CD4-positive, alpha-beta T cell treated with Interleukin-15 for 1 hour (primary cell): ENCODE measurements around the gene FER.
"Not testable (repeated sequence)": the region's sequence is repeated elsewhere in the genome, so short reads cannot be mapped to it uniquely, and the experiment has no call there.

Experiments
- DNase-seq: peaks from one replicate; pipeline ENCODE4 v3.0.0-alpha.2; 2020

FER gene

DNA sequence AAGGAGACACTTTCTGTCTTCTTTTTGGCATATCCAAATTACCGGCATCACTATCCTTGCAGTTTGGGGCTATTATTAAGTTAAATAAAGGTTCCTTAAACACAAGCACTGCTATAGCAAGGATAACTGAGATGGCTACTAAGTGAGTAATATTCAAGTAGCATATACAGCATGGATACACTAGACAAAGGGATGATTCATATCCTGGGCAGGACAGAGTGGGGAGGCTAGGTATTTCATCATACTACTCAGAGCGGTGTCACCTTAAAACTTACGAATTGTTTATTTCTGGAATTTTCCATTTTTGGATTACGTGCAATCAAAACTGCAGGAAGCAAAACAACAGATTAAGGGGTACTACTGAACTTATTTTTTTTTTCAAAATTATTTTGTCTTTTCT lies 54.1 kb downstream of the FER start:
- DNase-seq = no peak

DNA sequence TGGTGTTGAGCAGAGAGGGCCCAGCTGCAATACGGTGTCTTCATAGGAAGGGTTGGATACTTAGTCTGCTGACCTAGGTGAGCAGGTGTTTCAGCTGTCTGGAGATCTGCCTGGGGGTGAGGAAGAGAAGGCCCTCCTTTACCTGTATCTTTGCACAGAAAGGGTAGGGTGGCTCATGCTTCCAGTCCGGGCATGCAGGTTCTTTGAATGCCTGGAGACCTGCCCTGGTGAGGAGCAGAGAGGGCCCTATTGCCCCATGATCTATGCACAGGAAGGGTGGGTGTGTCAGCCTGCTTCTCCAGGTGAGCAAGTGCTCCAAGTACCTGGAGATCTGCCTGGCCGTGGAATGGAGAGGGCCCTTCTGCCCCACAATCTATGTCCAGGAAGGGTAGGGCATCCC lies 63.0 kb downstream of the FER start:
- no peak for DNase-seq

DNA sequence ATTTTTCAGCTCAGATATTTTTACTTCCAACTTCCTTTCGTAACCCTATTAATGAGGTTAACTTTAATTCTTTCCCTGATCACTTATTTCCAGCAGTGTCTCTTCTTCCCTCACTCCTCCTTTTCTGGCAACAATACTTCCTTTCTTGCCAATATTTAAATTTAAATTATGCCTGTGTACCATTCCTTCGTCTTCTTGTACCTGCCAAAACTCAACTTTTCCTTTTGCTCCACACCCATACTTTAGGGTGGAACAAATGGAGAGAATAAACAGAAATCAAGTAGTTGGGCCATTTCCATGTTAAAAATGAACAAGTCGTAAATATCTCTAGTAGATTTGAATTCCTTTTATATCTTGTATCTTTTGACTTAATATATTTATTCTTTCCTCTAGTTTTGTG lies 66.0 kb downstream of the FER start:
- DNase-seq = no peak

DNA sequence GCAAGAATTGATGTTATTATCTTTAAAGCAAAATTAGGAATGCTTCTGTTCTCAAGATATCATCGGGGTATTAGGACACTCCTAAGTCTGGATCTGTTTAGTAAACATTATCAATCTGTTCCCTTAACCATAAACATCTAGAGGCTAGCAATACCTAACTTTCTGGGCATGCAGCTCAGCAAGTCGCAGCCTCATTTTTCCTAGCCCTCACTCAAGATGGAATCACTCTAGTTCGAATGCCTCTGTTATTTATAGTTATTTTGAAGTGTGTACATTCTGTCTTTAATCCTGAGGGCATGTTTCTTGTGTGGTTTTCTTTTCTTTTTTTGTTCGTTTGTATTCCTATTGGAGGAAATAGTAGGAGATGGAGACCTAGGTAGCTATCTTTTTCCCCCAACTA lies 66.9 kb downstream of the FER start:
- DNase-seq = no peak

DNA sequence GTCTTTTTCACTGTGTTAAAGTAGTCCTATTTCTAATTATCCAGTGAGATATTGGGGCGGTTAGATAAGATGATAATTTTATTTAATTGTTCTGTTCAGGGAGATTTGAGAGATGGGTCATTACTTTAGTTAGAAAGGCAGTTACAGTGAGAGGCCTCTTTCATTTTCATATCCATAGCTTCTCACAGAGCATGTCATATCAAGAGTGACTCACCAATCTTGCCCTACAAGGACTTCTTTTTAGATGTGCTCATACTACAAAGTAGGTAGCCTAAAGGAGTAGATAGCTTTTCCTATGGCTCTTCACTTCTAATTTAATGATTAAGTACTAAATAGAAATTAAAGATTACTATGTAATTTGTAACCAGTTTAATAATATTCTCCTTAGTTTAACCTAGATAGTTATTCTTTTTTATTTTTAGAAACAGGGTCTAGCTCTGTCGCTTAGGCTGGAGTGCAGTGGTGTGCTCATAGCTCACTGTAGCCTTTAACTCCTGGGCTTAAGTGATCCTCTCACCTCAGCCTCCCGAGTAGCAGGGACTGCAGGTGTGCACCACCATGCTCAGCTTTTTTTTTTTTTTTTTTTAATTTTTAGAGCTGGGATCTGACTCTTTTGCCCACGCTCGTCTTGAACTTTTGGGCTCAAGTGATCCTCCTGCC lies 71.0 kb downstream of the FER start:
- no peak for DNase-seq

DNA sequence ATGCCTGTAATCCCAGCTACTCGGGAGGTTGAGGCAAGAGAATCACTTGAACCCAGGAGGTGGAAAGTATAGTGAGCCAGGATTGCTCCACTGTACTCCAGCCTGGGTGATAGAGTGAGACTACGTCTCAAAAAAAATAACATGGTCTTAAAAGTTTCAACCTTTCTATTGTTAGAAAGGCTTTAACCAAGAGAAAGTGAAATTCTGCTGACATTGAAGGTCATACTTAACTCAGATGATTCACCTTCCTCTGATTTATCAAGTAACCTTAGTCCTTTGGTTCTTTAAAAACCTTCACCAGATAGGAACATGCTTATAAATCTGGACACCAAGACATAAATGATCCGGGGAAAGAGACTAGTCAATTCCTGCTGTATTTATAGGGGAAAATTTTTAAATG lies 73.3 kb downstream of the FER start:
- DNase-seq = no peak

DNA sequence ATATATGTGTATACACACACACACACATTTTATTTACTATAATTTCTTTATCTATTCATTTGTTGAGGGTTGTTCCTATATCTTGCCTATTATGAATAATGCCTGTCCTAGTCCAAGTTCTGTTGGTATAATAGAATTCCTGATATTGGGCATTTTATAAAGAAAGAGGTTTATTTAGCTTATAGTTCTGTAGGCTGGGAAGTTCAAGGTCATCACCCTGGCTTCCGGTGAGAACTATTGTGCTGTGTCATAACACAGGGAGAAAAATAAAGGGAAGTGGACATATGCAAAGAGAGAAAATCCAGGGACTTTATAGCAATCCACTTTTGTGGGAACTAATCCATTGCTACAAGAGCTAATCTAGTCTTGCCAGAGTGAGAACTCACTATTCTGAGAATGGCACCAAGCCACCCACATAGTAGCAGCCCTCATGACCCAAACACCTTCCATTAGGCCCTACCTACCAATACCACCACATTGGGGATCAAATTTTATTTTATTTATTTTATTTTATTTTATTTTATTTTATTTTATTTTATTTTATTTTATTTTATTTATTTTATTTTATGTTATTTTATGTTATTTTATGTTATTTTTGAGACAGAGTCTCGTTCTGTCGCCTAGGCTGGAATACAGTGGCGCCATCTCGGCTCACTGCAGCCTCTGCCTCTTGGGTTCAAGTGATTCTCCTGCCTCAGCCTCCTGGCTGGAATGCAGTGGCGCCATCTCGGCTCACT lies 74.7 kb downstream of the FER start:
- DNase-seq = no peak

DNA sequence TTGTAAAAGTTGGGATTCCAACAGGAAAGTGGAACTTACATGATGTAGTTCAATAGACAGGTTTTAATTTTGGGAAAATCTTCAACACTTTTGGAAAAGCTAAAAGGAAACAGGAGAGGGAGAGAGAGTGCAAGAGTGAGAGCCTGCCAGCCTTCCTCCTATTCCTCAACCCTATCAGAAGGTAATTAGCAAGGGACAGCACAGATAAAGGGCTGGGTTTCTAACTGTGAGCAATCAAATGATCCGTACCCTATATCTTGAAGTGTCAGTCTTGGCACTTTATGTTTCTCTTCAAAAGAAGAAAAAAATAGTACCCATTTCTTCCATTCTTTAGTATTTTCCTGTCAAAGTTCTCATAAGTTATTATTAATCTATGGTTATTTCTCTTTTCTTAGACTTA lies 79.4 kb downstream of the FER start:
- DNase-seq = no peak

DNA sequence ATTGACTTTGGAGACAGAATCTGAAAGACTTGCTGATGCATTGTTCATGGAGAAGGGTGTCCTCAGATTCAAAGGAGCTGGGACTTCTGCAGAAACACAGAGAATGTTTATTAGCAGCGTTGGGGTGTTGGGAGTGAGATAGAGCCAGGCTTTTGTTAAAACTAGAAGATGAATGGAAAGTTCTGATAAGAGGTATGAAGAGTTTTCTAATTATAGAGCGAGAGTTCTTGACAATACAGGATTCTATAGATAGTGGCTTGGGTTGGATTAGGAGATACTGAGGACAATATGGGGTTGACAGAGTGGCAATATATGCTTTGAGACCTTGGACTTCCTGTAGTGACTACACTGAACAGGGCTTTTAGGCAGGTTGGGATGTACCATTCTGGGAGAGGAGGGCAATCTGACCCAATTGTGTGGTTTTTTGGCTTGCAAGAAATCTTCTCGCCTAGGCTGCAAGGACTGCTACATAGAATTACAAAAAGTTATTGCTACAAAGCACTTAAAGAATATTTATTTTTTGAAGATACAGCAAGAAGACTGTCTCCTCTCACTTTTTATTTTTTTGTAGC lies 83.1 kb downstream of the FER start:
- no peak for DNase-seq

DNA sequence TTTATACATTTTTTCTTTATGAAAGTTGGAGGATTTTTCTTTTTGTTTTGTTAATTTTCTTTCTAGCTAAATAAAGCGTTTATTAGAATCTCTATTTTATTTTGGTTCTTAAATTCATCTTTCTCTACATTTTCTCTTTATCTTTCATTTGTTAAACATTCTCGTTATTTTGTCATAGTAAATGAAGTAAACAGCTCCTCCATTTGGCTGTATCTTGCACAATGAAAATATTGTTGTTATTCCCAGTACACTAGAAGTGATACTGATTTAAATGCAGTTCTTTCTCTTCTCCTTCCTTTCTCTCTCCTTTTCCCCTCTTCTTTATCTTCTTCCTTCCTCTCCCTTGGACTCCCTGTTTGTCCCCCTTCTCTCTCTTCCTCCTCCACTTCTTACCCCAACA lies 88.8 kb downstream of the FER start:
- DNase-seq = no peak

DNA sequence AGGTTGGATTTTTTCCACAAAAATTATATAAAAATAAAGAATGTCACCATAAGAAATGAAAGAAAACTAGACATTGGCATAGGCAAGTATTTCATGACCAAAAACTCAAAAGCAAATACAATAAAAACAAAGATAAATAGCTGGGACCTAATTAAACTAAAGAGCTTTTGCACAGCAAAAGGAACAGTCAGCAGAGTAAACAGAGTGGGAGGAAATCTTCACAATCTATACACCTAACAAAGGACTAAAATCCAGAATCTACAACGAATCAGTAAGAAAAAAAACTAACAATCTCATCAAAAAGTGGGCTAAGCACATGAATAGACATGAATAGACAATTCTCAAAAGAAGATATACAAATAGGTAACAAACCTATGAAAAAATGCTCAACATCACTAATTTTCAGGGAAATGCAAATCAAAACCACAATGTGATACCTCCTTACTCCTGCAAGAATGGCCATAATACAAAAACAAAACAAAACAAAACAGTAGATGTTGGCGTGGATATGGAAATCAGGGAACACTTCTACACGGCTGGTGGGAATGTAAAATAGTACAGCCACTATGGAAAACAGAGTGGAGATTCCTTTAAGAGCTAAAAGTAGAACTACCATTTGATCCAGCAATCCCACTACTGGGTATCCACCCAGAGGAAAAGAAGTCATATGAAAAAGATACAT lies 94.7 kb downstream of the FER start:
- DNase-seq = not testable (repeated sequence)

DNA sequence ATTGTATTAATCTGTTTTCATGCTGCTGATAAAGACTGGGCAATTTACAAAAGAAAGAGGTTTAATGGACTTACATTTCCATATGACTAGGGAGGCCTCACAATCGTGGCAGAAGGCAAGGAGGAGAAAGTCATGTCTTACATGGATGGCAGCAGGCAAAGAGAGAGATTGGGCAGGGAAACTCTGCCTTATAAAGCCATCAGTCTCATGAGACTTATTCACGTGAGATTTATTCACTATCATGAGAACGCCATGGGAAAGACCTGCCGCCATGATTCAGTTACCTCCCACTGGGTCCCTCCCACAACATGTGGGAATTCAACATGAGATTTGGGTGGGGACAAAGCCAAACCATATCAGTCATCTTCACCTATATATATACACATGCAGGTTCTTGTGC lies 103.4 kb downstream of the FER start:
- DNase-seq = not testable (repeated sequence)

DNA sequence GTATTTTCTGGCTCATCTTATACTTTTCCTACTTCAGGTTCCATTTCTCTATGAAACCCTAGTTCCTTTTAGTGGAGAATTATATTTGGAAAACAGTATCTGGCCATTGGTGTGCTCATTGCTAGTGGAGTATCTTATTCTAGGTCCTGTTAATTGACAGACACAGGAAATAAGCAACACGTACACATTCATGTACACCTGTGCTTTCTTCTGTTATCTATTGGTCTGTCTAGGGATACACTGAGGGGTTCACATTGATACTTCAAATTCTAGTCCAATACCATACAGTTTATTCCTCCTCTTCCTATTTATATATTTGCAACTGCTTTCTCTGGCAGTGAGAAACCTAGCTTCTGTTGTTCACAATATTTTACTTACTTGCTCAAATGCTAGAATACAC lies 110.2 kb downstream of the FER start:
- no peak for DNase-seq

DNA sequence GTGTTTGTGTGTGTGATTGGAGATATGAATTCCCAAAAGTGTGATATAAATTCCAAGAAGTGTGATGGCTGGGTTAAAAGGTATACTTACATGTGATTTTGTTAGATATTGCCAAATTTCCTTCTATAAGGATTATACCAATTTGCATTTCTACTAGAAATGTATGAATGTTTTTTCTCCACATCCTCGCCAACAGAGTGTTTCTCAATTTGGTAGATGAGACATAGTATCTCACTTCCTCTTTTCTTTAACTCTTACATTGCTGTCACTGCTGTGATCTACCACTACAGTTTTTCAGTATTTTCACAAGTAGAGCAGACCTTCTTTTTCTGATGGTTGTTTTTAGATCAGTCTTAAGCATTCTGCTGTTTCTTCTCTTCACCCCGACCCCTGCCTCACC lies 111.3 kb downstream of the FER start:
- no peak for DNase-seq

DNA sequence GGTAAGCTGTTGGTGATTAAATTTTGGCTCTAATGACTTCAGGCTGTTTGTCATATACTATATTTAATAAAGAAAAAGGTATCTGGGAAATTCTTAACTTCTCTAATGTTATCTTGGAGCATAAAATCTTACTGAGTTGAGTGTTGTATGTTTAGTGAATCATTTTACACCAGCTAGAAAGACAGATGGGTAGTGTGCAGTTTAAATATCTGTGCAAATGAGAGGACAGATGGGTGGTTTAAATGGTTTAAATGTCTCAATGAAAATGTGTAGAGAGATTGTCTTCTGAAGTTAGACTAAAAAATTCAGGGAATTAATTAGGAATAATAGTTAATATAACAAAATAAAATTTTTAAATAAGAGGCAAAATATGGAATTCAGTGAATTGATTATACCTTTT lies 114.5 kb downstream of the FER start:
- no peak for DNase-seq

DNA sequence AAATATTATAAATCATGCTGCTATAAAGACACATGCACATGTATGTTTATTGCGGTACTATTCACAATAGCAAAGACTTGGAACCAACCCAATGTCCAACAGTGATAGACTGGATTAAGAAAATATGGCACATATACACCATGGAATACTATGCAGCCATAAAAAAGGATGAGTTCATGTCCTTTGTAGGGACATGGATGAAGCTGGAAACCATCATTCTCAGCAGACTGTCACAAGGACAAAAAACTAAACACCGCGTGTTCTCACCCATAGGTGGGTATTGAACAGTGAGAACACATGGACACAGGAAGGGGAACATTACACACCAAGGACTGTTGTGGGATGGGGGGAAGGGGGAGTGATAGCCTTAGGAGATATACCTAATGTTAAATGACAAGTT lies 118.4 kb downstream of the FER start:
- DNase-seq = not testable (repeated sequence)

DNA sequence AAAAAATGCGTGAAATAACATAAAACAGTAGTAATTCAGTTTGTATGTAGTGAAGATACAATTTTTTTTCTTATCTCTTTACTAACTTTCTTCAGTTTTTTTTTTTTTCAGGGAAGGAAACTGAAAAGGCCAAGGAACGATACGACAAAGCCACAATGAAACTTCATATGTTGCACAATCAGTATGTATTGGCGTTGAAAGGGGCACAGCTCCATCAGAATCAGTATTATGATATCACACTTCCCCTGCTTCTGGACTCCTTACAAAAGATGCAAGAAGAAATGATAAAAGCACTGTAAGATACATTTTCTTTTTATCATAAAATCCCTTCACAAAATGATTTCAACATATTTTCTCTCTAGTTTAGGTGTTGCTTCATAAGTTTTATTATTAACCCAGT lies 120.0 kb downstream of the FER start:
- DNase-seq = no peak

DNA sequence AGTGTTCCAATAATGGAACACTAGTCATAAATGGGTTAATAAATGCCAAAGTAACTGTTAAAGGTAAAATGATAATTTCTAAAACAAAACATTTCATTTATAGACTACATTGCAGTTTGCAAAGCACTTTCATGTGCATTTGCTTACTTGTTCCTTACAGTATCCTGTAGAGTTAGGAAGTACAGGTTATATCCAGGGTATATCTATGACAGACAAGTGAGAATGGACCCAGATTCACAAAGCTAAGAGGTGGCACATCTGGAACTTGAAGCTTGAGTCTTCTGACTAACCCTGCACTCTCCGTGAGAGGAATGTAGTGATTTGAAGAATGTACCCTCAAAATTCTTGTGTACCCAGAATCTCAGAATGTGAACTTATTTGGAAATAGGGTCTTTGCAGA lies 121.4 kb downstream of the FER start:
- no peak for DNase-seq

DNA sequence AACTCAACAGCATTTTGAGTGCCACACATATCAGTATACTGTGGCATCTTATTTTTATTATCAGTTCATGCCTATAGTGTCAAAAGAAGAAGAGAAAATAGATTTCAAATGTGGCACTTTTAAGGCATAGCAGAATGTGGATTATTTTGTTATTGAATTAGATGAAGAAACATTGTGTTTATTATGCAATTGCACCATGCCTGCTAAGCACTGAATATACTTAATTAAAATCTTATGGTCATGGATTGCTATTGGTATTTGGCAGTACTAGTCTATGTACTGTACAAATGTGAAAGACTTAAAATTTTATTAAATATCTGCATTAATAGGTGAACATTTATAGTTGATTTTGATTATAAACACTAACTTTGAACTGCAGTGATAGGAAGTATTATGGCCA lies 128.8 kb downstream of the FER start:
- DNase-seq = no peak

DNA sequence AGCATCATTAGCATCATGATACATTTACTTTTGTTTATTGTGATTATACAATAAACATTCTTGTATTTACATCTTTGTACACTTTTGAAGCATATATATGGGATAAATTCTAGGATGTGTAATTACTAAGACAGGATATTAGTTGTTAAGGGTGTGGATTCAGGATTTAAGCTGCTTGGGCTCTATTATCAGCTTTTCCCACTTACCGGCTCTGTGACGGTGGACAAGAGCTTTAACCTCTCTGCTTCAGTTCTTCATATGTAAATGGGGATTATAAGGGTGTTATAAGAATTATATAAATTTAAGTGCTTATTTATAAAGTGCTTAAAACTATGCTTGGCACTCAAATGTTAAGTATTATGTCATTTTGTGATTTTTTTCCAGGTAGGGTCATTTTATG lies 131.1 kb downstream of the FER start:
- DNase-seq = no peak

DNA sequence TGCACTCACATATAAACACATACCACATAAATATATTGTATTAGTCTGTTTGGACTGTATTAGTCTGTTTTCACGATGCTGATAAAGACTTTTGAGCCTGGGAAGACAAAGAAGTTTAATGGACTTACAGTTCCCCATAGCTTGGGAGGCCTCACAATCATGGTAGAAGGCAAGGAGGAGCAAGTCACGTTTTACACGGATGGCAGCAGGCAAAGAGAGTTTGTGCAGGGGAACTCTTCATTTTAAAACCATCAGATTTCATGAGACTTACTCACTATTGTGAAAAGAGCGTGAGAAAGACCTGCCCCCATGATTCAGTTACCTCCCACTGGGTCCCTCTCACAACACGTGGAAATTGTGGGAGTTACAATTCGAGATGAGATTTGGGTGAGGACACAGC lies 133.4 kb downstream of the FER start:
- no peak for DNase-seq

DNA sequence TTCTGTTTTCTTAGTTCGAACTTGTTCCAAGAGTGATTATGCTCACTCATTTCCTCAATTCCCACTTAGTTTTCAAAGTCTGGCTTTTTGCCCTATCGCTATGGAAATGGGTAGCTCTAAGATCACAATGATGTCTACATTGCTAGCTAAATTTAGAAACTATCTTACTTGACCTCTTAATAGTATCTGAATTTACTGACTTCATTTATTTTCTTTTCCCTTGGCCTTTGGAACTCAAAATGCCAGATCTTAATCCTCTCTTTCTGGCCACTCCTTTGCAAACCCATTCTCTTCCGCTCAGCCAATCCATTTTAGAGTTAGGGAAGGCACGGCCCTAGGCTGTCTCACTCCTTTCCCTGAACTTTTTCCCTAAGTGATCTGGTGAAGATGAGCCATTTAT lies 137.0 kb downstream of the FER start:
- DNase-seq = no peak

DNA sequence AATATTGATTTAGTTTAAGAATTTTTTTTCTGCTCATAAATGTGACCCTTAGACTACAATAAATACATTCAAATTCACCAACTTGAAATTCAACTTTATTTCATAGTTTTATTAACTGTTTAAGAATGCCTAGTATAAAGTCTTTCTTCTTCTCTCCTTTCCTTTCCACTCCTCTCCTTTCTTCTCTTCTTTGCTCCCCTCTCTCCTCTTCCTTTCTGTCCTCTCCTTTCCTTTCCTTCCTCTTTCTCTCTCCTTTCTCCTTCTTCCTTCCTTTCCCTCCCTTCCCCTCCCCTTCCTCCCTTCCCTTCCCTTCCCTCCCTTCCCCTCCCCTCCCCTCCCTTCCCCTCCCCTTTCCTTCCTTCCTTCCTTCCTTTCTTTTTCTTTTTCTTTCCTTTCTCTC lies 150.6 kb downstream of the FER start:
- DNase-seq = no peak

DNA sequence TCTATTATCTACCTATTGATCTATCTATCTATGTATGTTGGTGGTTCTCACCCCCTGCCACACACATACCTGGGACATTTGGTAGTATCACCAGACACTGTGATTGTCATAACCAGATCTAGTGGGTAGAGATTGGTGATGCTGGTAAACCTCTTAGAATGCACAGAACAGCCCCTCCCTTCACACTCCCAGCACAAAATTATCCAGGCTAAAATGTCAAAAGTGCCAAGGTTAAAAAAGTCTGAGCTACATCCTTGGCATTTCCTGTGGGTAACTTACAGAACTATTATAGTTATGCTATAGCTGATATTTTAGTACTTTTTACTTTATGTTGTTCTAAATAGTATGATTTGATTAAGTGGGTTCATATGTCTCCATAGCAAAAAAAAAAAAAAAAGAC lies 151.0 kb downstream of the FER start:
- DNase-seq = no peak
